T1000 (cell line): Measurements from ENCODE around the gene KCND2.
"Not testable (repeated sequence)": the region's sequence is repeated elsewhere in the genome, so short reads cannot be mapped to it uniquely, and the experiment has no call there.

Source experiments
- DNase-seq: peaks from one replicate; lab custom pipeline; 2025; ENCODE audit warnings: mixed read lengths; lab: John Stamatoyannopoulos, UW

The KCND2 gene

DNA sequence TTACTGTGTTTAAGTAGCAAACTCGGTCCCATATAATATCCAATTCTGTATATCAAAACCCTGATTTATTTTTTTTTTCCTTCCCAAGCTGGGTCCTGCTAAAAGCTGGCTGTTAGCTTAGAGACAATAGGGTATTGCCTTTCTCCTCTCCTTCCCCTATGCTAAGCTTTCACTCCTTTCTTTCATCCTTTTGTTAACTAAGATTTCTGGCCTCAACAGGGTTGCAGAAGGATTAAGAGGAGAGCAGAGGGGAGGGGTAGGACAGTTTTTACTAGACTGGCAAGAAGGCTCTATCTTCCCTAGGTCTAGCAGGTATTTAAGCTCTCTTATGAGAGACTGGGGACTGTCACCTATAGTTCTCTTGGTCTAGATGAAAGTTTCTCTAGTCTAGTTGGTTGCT lies 229.2 kb downstream of the KCND2 start:
- no peak for DNase-seq

- no peak for DNase-seq
Measured at GRCh38 chr7:120502825-120503224, 229.8 kb downstream of the KCND2 start.

- DNase-seq: no peak
Measured at GRCh38 chr7:120504386-120504785, 231.4 kb downstream of the KCND2 start.

DNA sequence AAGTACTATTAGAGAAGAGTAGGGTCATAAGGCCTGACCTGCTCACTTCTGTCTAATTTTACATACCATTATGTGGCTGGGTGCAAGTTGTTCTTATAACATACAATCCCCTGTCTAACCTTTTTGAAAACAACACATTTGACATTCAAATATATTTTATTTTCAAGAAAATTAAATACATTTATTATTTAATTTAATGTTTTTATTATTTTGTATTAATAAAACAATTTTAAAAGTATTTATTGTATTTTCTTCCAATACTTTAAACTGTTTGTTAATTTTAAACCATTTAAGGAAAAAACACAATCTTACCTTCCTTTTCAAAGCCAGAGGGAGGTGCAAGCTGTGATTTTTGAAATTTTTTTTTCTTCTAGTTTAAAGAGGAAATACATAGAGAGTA lies 232.8 kb downstream of the KCND2 start:
- DNase-seq: no peak

- no peak for DNase-seq
Measured at GRCh38 chr7:120512701-120513100, 239.7 kb downstream of the KCND2 start.

GRCh38 chr7:120519224-120519623 lies 246.2 kb downstream of the KCND2 start:
- DNase-seq: no peak

- no peak for DNase-seq
Measured at GRCh38 chr7:120521761-120522737, 249.1 kb downstream of the KCND2 start.

DNA sequence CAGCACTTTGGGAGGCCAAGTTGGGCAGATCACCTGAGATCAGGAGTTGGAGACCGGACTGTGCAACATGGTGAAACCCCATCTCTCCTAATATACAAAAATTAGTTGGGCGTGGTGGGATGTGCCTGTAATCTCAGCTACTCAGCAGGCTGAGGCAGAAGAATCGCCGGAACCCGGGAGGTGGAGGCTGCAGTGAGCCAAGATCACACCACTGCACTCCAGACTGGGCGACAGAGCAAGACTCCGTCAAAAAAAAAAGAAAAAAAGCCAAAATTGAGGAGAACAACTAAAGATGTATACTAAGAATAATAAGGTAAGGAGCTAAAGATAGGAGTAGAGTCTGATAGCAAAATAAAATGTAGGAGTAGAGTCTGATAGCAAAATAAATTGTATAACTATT lies 251.0 kb downstream of the KCND2 start:
- no peak for DNase-seq

- DNase-seq: no peak
Measured at GRCh38 chr7:120526902-120527509, 254.0 kb downstream of the KCND2 start.

GRCh38 chr7:120529736-120530135 lies 256.8 kb downstream of the KCND2 start:
- DNase-seq: no peak

DNA sequence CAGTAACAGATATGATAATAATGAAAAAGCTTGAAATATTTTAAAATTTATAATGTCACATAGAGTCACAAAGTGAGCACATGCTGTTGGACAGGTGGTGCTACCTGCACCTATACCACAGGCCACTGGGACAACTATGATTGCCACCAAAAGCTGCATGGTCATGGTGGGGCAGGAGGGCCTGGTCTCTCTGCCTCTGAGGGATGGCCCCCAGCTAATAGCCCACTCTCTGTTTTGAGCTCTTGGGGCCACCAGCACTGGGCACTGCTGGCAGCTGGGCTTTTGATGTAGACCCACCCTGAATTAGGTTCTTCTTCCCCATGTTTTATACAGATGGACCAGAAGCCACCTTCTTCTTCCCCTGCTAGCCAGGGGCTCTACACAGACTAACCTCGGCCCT lies 265.4 kb downstream of the KCND2 start:
- DNase-seq: no peak

- no peak for DNase-seq
Measured at GRCh38 chr7:120539321-120539720, 266.3 kb downstream of the KCND2 start.

GRCh38 chr7:120547605-120548004 lies 274.6 kb downstream of the KCND2 start:
- no peak for DNase-seq

- DNase-seq: no peak
Measured at GRCh38 chr7:120550494-120551048, 277.6 kb downstream of the KCND2 start.

GRCh38 chr7:120553491-120553890 lies 280.5 kb downstream of the KCND2 start:
- no peak for DNase-seq

- no peak for DNase-seq
Measured at GRCh38 chr7:120554960-120555571, 282.1 kb downstream of the KCND2 start.

GRCh38 chr7:120564145-120564544 lies 291.2 kb downstream of the KCND2 start:
- DNase-seq: no peak

DNA sequence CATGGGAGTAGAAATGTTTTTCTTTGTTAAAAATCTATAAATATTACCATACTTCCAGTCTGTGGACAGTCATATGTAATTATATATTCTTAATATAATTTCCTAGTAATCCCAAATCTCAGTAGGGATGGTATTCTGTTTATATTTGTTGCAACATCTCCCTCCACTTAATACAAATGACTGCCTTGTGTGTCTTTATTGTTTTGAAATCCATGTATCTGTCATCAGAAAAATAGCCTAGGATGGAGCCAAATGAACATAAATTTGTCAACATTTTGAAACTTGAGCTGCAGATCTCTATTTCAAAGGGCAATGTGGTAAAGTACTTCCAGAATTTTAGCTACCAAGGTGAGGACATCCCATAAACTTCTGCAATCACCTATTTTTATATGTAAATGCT lies 294.2 kb downstream of the KCND2 start:
- no peak for DNase-seq

GRCh38 chr7:120578657-120579056 lies 305.7 kb downstream of the KCND2 start:
- DNase-seq: not testable (repeated sequence)

DNA sequence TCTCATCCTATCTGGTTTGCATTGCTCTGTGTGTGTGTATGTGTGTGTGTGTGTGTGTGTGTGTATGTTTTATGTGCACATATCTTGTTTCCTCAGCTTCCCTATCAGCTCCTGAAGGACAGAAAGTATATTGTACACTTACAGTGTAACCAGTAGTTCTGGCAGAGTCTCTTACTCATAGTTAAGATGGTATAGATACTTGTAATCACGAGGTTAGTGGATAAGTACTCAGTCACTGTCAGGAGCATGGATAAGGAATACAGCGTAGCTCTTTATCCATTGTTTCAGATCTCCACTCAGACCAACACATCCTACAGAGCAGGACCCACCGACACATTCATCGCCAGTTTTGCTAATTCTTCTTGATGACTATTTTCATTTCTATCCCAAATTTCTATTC lies 309.9 kb downstream of the KCND2 start:
- no peak for DNase-seq

- no peak for DNase-seq
Measured at GRCh38 chr7:120583899-120584586, 311.1 kb downstream of the KCND2 start.

DNA sequence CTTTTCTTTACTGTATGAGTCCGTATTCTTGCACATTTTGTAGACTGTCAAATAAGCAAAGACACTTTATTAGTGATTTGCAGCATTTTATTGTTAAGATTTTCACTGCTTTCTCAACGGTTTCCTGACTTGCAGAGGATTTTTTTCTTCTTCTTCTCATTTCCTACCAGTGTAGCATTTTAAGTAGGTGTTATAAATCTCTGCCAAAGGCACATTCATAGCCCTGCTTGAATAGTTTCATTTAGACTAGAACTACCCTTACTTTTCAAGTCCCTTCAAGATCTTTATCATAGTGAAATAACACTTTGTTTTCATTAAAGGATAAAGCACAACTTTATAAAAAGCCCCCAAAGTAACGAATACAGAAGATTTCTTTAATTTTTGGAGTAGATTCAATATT lies 313.6 kb downstream of the KCND2 start:
- no peak for DNase-seq
